HG02943 (cell line): ENCODE results near the gene TBL2.
"Not testable (repeated sequence)": the region's sequence is repeated elsewhere in the genome, so short reads cannot be mapped to it uniquely, and the experiment has no call there.

ENCODE experiments used
- ATAC-seq: cut with Tn5 transposase; IDR thresholded peaks from one replicate; pipeline ENCODE4 v1.9.1; 2021; ENCODE audit warnings: mild to moderate bottlenecking, low read depth, moderate library complexity; ENCODE audit not compliant: unreplicated experiment

Gene TBL2, protein sequence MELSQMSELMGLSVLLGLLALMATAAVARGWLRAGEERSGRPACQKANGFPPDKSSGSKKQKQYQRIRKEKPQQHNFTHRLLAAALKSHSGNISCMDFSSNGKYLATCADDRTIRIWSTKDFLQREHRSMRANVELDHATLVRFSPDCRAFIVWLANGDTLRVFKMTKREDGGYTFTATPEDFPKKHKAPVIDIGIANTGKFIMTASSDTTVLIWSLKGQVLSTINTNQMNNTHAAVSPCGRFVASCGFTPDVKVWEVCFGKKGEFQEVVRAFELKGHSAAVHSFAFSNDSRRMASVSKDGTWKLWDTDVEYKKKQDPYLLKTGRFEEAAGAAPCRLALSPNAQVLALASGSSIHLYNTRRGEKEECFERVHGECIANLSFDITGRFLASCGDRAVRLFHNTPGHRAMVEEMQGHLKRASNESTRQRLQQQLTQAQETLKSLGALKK

GRCh38 chr7:73578342-73579128 is at the start of gene TBL2:
TSS of gene TBL2 (minus strand) at chr7:73578579. CDS start at chr7:73578549, 30 bp downstream.
- ATAC-seq: peak; percentile 85

DNA sequence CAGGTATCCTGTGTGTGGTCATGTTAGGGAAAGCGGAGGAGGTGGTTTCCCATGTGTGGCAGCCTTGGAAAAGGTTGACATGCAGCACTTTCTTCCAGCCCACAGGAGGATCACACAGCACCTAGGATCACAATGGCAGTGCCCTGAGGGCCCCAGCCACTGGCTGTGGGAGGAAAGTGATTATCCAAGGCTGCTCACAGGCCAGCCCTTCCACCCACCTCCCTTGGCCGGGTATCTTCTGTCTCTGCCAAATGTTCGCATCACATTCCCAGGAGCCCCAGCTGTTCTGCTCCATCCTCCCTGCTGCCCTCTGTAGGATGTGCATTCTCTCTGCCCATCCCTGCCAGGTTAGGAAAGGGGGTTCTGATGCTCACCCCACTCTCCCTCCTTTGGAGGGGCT is 48.4 kb upstream of the TBL2 start:
- no peak for ATAC-seq

DNA sequence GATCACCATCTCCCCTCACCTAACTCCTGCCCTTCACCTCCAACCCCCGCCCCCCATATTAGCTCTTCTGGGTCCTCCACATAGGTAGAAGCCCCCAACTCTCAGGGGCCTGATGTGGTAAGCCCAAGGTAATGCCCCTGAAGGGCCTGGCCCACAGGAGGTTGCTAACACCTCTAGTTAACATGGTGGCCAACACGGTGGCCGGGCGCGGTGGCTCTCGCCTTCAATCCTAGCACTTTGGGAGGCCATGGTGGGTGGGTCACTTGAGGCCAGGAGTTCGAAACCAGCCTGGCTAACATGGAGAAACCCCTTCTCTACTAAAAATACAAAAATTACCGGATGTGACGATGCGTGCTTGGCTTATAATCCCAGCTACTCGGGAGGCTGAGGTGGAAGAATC is 46.9 kb upstream of the TBL2 start:
- no peak for ATAC-seq

- ATAC-seq: no peak
These were observed 46.3 kb upstream of the TBL2 start for GRCh38 chr7:73624669-73625001.

DNA sequence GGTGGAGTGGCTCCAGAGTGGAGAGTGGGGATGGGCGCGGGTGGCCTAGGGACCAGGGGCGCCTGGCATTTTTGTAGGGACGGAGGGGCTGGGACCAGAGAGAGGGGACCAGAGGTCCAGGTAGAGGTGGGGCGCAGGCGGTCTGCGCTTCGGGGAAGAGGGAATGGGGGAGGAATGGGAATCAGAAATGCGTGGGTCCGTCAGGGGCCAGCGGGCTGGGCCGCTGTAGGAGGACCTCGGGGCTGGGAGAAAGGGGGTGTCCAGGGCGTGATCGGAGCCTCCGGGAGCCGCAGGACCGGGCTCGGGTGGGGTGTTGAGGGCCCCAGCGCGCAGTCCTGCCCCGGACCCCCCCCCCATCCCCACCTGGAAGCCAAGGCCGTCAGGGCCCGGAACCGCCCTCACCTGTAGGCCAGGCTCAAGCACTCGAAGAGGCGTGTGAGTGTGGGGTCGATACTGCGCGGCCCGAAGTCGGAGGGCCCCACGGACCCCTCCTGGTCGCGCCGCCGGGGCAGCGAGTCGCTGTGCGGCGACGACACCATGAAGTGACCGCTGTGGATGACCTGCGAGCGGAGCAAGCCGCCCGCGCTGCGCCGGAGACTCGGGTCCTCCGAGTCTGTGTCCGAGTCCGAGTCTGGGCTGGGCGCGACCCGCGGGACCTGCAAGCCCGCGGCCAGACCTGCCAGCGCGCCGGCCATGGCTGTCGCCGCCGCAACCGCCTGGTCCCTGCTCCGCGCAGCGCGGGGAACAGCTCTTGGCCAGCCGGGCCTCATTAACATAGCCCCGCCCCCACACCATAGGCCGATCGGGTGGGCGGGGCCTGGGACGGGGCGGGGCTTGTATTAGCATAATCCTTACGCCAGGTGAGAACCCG is 45.7 kb upstream of the TBL2 start, which contains the start of gene MLXIPL:
Gene MLXIPL, minus strand, starts transcription at position 725 of the 871 bp plus-strand sequence. Its CDS starts 30 bp downstream, at position 695.
- ATAC-seq: no peak

GRCh38 chr7:73622909-73623797 is 44.8 kb upstream of the TBL2 start:
- no peak for ATAC-seq

GRCh38 chr7:73622527-73622908 is 44.1 kb upstream of the TBL2 start:
- no peak for ATAC-seq

DNA sequence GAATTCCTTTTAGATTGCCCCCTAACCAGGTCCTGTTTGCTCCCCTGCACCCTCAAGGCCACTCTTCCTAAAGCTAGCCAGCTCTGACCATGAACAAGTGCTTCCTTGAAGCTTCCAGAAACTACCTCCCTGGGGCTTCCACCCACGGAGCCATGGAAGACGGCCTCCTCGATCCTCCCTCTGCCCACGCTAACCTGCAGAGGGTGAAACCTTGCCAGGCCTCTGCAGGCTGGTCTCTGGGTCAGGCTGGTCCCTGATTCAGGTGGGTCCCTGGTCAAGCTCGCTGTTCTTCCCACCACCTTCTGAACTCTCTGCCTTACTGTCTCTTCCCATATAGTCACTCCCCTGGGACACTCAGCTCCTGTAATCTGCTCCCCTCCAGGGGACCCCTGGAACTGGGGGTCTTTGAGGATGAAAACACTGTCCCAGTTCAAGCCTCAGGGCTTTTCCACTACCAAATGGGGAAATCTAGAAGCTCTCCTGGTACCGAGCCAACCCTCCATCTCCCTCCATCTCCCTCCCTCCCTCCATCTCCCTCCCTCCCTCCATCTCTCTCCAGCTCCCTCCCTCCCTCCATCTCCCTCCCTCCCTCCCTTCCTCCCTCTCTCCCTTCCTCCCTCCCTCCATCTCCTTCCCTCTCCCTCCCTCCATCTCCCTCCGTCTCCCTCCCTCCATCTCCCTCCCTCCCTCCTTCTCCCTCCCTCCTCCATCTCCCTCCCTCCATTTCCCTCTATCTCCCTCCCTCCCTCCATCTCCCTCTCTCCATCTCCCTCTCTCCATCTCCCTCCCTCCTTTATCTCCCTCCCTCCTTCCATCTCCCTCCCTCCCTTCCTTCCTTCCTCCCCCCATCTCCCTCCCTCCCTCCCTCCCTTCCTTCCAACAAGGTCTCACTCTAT is 43.0 kb upstream of the TBL2 start:
- ATAC-seq: no peak

- ATAC-seq: not testable (repeated sequence)
These were observed 41.0 kb upstream of the TBL2 start for GRCh38 chr7:73619394-73619793.

- ATAC-seq: no peak
These were observed 40.2 kb upstream of the TBL2 start for GRCh38 chr7:73618538-73618937.

GRCh38 chr7:73617520-73617919 is 39.1 kb upstream of the TBL2 start:
- not testable (repeated sequence) for ATAC-seq

DNA sequence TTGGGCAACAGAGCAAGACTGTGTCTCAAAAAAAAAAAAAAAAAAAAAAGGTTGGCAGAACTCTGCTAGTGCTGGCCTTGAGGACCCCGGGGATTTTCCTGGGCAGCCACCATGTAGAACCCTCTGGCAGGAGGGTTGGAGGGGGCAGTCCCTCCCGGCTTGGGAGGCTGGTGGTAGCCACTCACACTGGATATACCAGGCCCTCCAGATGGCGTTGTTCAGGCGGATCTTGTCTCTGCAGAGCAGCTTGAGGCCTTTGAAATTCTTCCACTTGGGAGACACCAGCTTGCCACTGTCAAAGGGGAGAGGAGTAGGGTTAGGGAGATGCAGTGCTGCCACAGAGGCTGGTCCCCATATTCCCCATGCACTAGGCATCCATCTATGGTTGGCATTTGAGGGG is 37.5 kb upstream of the TBL2 start:
- ATAC-seq: no peak

DNA sequence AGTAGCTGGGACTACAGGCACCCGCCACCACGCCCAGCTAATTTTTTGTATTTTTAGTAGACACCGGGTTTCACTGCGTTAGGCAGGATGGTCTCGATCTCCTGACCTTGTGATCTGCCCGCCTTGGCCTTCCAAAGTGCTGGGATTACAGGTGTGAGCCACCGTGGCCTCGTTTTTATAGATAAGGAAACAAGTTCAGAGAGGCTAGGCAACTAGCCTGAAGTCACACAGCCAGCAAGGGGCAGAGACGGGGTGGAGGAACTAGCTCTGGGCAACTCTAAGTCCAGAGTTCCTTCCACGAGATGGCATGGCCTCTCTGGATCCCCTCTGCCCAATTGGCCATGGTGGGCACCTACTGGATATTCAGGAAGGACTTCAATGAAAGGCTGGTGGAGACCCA is 36.6 kb upstream of the TBL2 start:
- ATAC-seq: not testable (repeated sequence)

GRCh38 chr7:73613954-73614735 is 35.8 kb upstream of the TBL2 start:
- no peak for ATAC-seq

DNA sequence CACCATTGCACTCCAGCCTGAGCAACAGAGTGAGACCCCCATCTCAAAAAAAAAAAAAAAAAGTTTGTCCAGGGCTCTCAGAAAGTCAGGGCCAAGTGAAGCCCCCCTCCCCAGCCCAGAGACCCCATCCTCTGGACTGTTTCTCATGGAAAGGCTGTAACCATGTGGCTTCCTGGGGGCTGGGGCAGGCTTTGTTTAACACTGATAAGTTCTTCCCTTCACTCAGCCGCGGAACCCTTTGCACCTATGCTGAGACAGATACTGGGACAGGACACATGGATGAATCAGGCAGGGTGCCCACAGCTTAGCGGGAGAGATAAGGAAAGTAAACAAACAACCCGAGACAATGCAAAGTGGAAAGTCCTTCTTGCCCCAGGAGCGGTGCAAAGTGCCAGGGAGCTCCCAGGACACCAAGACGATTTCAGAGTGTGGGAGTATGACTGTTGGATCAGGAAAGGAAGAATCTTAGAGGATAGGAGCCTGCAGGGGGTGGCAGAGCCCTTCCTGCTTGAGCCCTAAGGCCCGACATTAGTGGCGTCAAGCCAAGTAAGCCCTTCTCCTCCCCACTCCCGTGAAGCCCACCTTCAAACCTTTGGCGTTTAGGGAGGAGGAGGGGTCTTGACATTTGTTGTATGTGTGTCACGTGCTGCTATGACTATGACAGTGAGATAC is 34.4 kb upstream of the TBL2 start:
- no peak for ATAC-seq

DNA sequence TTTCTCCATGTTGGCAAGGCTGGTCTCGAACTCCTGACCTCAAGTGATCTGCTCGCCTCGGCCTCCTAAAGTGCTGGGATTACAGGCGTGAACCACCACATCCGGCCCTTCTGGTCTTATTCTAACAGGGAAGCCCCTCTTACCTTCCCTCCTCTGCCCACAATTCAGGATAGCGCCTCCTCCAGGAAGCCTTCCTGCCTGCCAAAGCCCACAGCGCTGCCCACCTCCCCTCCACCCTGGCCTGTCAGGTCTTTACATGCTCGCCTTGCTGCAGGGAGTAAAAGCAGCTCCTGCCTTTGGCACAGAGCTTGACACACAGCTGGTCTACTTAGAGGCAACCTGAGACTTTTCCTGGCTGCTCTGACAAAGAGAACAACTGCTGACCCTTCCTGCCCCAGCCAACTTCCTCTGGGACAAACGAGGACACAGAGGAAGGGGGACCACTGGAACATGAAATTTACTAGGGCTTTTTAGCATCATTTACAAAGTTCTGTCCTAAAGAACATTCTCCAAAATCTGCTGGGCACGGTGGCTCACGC is 32.7 kb upstream of the TBL2 start:
- no peak for ATAC-seq

GRCh38 chr7:73610105-73610504 is 31.7 kb upstream of the TBL2 start:
- no peak for ATAC-seq
